GM20000 (cell line): ENCODE data around the gene CACNA1S.

Experiments used
- DNase-seq: peaks from one replicate; pipeline ENCODE4 v3.0.0; 2012; ENCODE audit warnings: low spot score
- TF ChIP-seq, protein P1 (sequence below): IDR thresholded peaks from 2 replicates; pipeline ENCODE4 v1.5.1; 2012; ENCODE audit warnings: mild to moderate bottlenecking, control low read depth; ENCODE audit errors: extremely low read depth, missing control alignments

Gene CACNA1S

DNA sequence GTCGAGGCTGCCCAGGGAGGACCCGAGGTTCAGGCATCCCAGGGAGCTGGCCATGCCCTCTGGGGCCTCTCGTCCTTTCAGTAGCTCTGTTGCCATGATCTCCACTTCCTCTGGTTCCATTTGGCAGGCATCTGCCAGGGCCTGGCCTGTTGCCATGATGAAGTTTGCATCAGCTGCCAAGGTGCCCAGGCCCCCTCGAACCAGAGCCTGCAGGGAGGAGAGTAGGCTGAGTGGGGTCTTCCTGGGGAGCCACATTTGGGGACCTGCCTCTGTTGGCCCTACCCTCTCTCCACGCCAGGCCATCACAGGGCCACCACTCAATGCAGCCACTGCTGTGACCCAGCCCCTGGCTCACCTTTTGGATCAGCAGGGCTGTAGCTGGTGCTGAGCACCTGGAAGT, 72.3 kb downstream of the CACNA1S start:
- TF ChIP-seq, protein P1, sequence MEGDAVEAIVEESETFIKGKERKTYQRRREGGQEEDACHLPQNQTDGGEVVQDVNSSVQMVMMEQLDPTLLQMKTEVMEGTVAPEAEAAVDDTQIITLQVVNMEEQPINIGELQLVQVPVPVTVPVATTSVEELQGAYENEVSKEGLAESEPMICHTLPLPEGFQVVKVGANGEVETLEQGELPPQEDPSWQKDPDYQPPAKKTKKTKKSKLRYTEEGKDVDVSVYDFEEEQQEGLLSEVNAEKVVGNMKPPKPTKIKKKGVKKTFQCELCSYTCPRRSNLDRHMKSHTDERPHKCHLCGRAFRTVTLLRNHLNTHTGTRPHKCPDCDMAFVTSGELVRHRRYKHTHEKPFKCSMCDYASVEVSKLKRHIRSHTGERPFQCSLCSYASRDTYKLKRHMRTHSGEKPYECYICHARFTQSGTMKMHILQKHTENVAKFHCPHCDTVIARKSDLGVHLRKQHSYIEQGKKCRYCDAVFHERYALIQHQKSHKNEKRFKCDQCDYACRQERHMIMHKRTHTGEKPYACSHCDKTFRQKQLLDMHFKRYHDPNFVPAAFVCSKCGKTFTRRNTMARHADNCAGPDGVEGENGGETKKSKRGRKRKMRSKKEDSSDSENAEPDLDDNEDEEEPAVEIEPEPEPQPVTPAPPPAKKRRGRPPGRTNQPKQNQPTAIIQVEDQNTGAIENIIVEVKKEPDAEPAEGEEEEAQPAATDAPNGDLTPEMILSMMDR = no peak
- DNase-seq = no peak

DNA sequence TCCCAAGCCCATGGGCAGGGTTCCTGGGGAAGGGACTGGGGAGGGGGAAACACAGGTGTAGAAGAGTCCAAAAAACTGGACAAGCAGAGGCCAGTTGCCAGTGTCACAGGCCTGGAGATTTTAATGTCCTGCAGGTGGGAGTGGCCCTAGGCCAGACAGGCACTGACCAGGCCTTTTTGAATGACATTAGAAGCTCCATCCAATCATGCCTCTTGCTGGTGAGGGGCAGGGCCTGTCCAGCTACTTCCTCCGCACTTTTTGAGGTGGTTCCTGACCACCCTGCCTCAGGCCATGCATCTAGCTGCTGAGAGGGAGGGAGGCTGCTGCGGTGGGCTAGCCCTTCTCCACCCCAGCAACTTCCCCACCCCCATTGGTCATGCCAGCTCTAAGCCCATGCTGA, 72.8 kb downstream of the CACNA1S start:
- TF ChIP-seq, protein P1 = no peak
- DNase-seq = no peak

DNA sequence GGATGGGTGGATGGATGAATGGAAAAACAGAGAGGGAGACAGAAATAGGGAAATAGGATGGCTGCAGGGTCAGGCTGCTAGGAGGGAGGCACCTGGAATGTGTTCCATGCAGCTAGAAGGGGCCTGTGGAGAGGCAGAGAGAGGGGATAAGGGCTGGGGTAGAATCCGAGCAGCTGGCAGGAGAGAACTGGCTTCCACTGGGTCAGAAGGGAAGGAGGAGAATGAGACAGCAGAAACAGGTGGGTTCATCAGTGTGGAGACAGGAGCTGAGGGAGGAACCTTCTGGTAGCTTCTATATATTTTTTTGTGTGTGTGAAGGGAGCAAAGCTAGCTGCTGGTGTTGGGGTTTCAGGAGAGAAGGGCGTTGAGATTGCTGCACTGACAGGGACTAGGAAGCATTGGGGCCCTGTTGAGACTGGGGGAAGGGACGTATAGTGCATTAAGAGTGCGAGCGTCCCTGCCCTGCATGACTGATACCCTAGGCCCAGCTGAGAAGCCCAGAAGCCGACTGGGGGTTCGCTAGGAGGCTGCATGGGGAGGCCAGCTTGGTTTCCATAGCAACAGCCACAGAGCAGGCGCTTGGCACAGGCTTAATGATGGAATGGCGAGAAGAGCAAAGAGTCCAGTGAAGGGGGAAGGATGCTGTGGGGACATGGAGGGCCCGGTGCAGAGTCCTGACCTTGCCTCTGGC, 73.9 kb downstream of the CACNA1S start:
- no peak for DNase-seq
- TF ChIP-seq, protein P1 = no peak

DNA sequence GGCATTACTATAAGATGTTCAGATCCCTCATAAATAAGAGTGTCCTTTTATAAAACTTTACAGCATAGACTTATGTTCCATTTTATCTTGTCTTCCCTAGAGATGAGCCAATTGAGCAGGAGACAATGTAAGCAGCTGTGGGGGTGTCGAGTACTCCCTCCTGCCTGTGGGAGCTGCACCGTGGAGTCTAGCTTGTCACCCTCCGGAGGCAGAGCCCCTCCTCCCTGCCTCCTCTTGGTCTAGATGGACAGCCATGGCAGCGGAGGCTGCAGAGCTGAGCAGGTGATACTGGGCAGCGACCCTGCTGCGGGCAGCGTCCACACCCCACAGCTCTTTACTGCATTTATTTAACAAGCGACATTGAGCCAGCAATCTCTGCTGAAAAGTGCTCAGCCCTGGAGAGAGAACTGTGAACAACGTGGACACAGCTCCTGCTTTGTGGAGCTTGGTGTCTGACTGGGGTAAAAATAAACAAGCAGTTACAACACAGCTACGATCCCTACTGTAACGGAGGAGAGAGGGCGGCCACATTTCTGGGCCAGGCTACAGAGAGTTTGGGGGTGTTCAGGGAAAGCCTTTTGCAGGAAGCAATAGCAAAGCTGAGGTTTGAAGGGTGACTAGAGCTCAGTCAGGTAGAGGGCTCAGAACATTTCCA, 75.9 kb downstream of the CACNA1S start:
- TF ChIP-seq, protein P1 = no peak
- no peak for DNase-seq

DNA sequence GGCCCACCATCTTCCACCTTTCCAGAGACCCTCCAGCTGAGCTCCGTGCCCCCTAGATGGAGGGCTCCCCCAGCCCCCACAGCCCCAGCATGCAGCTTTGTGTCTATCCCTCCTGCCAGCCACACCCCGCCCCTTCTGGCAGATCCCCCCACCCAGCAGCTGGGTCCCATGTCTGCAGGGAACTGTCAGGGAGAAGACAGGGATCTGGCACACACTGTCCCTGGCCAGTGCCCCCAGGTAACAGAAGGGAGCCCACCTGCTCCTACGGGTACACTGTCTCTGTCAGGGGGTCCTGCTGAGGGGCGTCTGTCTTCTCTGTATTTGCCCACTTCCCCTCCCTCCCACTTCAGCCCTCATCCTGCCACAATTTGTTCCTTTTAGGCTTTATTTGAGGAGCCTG, 77.6 kb downstream of the CACNA1S start:
- TF ChIP-seq, protein P1 = no peak
- no peak for DNase-seq

DNA sequence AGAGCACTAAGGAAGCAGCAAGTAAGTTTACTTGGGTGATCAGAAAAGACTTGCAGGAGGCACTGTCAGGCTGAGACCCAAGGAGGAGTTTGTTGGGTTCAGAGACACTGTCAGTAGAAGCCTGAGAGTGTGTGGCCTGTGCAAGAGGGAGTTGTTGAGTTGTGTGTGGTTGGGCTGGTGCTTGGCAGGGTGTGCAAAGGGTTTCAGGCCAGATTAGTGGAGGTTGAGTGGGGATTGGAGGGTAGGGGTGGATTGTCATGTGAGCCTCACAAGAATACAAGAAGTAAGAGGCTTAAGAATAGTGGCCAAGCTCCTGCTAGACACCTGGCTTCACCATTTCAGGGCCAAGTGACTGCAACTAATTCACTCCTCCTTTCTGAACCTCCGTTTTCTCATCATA, 79.8 kb downstream of the CACNA1S start:
- TF ChIP-seq, protein P1 = no peak
- no peak for DNase-seq

DNA sequence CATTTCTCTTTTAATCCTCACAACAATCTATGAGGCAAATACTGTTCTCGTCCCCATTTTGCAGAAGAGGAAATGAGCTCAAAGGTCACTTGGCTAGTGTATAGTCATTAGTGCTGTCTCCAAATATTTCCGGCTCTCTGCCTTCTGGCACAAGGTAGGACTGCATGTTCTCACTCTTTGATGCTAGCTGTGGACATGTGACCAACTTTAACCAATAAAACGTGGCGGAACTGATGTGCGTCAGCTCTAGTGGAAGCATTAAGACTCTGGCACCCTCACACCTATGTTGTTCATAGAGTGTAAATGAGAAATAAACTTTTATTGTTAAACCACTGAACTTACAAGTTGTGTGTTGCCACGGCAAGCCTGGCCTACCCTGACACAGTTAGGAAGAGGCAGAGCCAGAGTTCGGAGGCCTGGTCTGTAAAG, 83.8 kb downstream of the CACNA1S start:
- TF ChIP-seq, protein P1 = no peak
- DNase-seq = no peak
